Measurements from ENCODE around the gene UCP1. TPM values are rescaled to one million over a fixed set of nuclear protein-coding genes. Genes with fewer than 3 reads are reported as not detected.

Gene UCP1
- not detected for total RNA-seq

GRCh38 chr4:140568507-140569306 lies at the start of gene UCP1:
TSS of gene UCP1 (minus strand) at chr4:140568961. CDS start at chr4:140568729, 232 bp downstream.
- no peak for DNase-seq (ENCODE audit: low spot score in 2 of 2)
- H3K36me3 Mint-ChIP-seq, result peaks cover 16 to 24% of the 10 kb centered on the region in 2 donors
- H3K9me3 Mint-ChIP-seq, result peaks cover 13 to 17% of the 10 kb centered on the region in 2 donors
- H3K27ac Mint-ChIP-seq, result no peak within 1 kb of the TSS
- peak in 1 of 2 donors; percentile 43 for ATAC-seq

GRCh38 chr4:140617499-140618248 lies 48.9 kb upstream of the UCP1 start:
- Mint-ChIP-seq H3K27ac (no peak overlapping the region), H3K9me3 (no peaks in the 10 kb centered on the region), H3K36me3 (no peaks in the 10 kb centered on the region)
- no peak for DNase-seq (ENCODE audit: low spot score in 2 of 2)
- ATAC-seq, result no peak

- Mint-ChIP-seq H3K36me3 (no peaks in the 10 kb centered on the region), H3K27ac (no peak overlapping the region), H3K9me3 (no peaks in the 10 kb centered on the region)
- ATAC-seq (no peak), DNase-seq (ENCODE audit: low spot score in 2 of 2) (no peak)
Observed at GRCh38 chr4:140615451-140615850, 46.7 kb upstream of the UCP1 start.

GRCh38 chr4:140612357-140612756 lies 43.6 kb upstream of the UCP1 start:
- no peak for ATAC-seq
- no peaks in the 10 kb centered on the region for H3K9me3 Mint-ChIP-seq

GRCh38 chr4:140611854-140612253 lies 43.1 kb upstream of the UCP1 start:
- DNase-seq (ENCODE audit: low spot score in 2 of 2) (no peak), ATAC-seq (no peak)
- no peaks in the 10 kb centered on the region for H3K36me3 Mint-ChIP-seq
- H3K9me3 Mint-ChIP-seq, result no peaks in the 10 kb centered on the region
- H3K27ac Mint-ChIP-seq, result no peak overlapping the region

More at GRCh38 chr4:140612357-140612756, 43.6 kb upstream of the UCP1 start:
- Mint-ChIP-seq H3K36me3 (no peaks in the 10 kb centered on the region), H3K27ac (no peak overlapping the region)
- DNase-seq (ENCODE audit: low spot score in 2 of 2), result no peak

GRCh38 chr4:140609548-140610425 lies 41.0 kb upstream of the UCP1 start:
- no peaks in the 10 kb centered on the region for H3K36me3 Mint-ChIP-seq
- DNase-seq (ENCODE audit: low spot score in 2 of 2), result no peak
- H3K27ac Mint-ChIP-seq, result no peak overlapping the region
- no peaks in the 10 kb centered on the region for H3K9me3 Mint-ChIP-seq
- peak in 1 of 2 donors; percentile 51 for ATAC-seq

GRCh38 chr4:140607852-140608251 lies 39.1 kb upstream of the UCP1 start:
- H3K36me3 Mint-ChIP-seq, result no peaks in the 10 kb centered on the region
- no peak overlapping the region for H3K27ac Mint-ChIP-seq
- DNase-seq (ENCODE audit: low spot score in 2 of 2) (no peak), ATAC-seq (no peak)
- H3K9me3 Mint-ChIP-seq, result no peaks in the 10 kb centered on the region

- Mint-ChIP-seq H3K27ac (no peak overlapping the region), H3K36me3 (no peaks in the 10 kb centered on the region), H3K9me3 (no peaks in the 10 kb centered on the region)
- no peak for DNase-seq (ENCODE audit: low spot score in 2 of 2)
- no peak for ATAC-seq
Observed at GRCh38 chr4:140604544-140604943, 35.8 kb upstream of the UCP1 start.

GRCh38 chr4:140603286-140603685 lies 34.5 kb upstream of the UCP1 start:
- Mint-ChIP-seq H3K36me3 (no peaks in the 10 kb centered on the region), H3K27ac (no peak overlapping the region), H3K9me3 (no peaks in the 10 kb centered on the region)
- ATAC-seq, result no peak
- no peak for DNase-seq (ENCODE audit: low spot score in 2 of 2)

GRCh38 chr4:140602714-140603113 lies 34.0 kb upstream of the UCP1 start:
- Mint-ChIP-seq H3K27ac (no peak overlapping the region), H3K36me3 (no peaks in the 10 kb centered on the region), H3K9me3 (no peaks in the 10 kb centered on the region)
- no peak for ATAC-seq
- DNase-seq (ENCODE audit: low spot score in 2 of 2), result no peak

- ATAC-seq (no peak), DNase-seq (ENCODE audit: low spot score in 2 of 2) (no peak)
- Mint-ChIP-seq H3K27ac (no peak overlapping the region), H3K36me3 (no peaks in the 10 kb centered on the region), H3K9me3 (no peaks in the 10 kb centered on the region)
Observed at GRCh38 chr4:140600408-140600807, 31.6 kb upstream of the UCP1 start.

- DNase-seq (ENCODE audit: low spot score in 2 of 2), result no peak
- Mint-ChIP-seq H3K9me3 (peaks cover 0 to 5% of the 10 kb centered on the region in 2 donors), H3K36me3 (peaks cover 10 to 19% of the 10 kb centered on the region in 2 donors), H3K27ac (no peak overlapping the region)
- ATAC-seq, result peak in 1 of 2 donors; percentile 41
Observed at GRCh38 chr4:140595065-140595464, 26.3 kb upstream of the UCP1 start.

- ATAC-seq (no peak), DNase-seq (ENCODE audit: low spot score in 2 of 2) (no peak)
- Mint-ChIP-seq H3K27ac (no peak overlapping the region), H3K36me3 (no peaks in the 10 kb centered on the region), H3K9me3 (no peaks in the 10 kb centered on the region)
Observed at GRCh38 chr4:140584439-140584838, 15.7 kb upstream of the UCP1 start.

GRCh38 chr4:140581078-140581477 lies 12.3 kb upstream of the UCP1 start:
- Mint-ChIP-seq H3K9me3 (no peaks in the 10 kb centered on the region), H3K27ac (no peak overlapping the region), H3K36me3 (no peaks in the 10 kb centered on the region)
- no peak for DNase-seq (ENCODE audit: low spot score in 2 of 2)
- no peak for ATAC-seq

- Mint-ChIP-seq H3K36me3 (no peaks in the 10 kb centered on the region), H3K9me3 (no peaks in the 10 kb centered on the region), H3K27ac (no peak overlapping the region)
- DNase-seq (ENCODE audit: low spot score in 2 of 2), result no peak
- ATAC-seq, result no peak
Observed at GRCh38 chr4:140579278-140579677, 10.5 kb upstream of the UCP1 start.

- DNase-seq (ENCODE audit: low spot score in 2 of 2) (no peak), ATAC-seq (no peak)
- no peak overlapping the region for H3K27ac Mint-ChIP-seq
- H3K9me3 Mint-ChIP-seq, result peaks cover 13 to 15% of the 10 kb centered on the region in 2 donors
- H3K36me3 Mint-ChIP-seq, result peaks cover 5 to 16% of the 10 kb centered on the region in 2 donors
Observed at GRCh38 chr4:140575489-140575888, 6.7 kb upstream of the UCP1 start.

- ATAC-seq (no peak), DNase-seq (ENCODE audit: low spot score in 2 of 2) (no peak)
- H3K27ac Mint-ChIP-seq, result no peak overlapping the region
- H3K9me3 Mint-ChIP-seq, result peaks cover 13 to 17% of the 10 kb centered on the region in 2 donors
- peaks cover 16 to 24% of the 10 kb centered on the region in 2 donors for H3K36me3 Mint-ChIP-seq
Observed at GRCh38 chr4:140571620-140572019, 2.9 kb upstream of the UCP1 start.
